GM19438 (cell line): ENCODE measurements around the gene PARN.

Experiments
- ATAC-seq: cut with Tn5 transposase; IDR thresholded peaks from one replicate; pipeline ENCODE4 v1.9.1; 2021; ENCODE audit warnings: low read depth; ENCODE audit not compliant: unreplicated experiment

The PARN gene

GRCh38 chr16:14483819-14484385 lies 146.2 kb downstream of the PARN start:
- ATAC-seq, result no peak

- no peak for ATAC-seq
These were observed 153.9 kb downstream of the PARN start for GRCh38 chr16:14476183-14476582.

- no peak for ATAC-seq
These were observed 154.5 kb downstream of the PARN start for GRCh38 chr16:14475370-14476139.

GRCh38 chr16:14473488-14473887 lies 156.6 kb downstream of the PARN start:
- ATAC-seq, result no peak

GRCh38 chr16:14472357-14472756 lies 157.7 kb downstream of the PARN start:
- no peak for ATAC-seq

- no peak for ATAC-seq
These were observed 159.3 kb downstream of the PARN start for GRCh38 chr16:14470788-14471187.

- no peak for ATAC-seq
These were observed 164.3 kb downstream of the PARN start for GRCh38 chr16:14465799-14466198.

GRCh38 chr16:14464796-14465195 lies 165.3 kb downstream of the PARN start:
- ATAC-seq, result no peak

GRCh38 chr16:14464192-14464591 lies 165.9 kb downstream of the PARN start:
- no peak for ATAC-seq

GRCh38 chr16:14462811-14463210 lies 167.2 kb downstream of the PARN start:
- no peak for ATAC-seq

- no peak for ATAC-seq
These were observed 169.3 kb downstream of the PARN start for GRCh38 chr16:14460726-14461125.

- no peak for ATAC-seq
These were observed 171.5 kb downstream of the PARN start for GRCh38 chr16:14458576-14458975.

- ATAC-seq, result no peak
These were observed 173.1 kb downstream of the PARN start for GRCh38 chr16:14456793-14457481.

GRCh38 chr16:14455573-14455972 lies 174.5 kb downstream of the PARN start:
- ATAC-seq, result no peak

- ATAC-seq, result no peak
These were observed 175.7 kb downstream of the PARN start for GRCh38 chr16:14454391-14454790.

- no peak for ATAC-seq
These were observed 178.0 kb downstream of the PARN start for GRCh38 chr16:14452066-14452465.

- no peak for ATAC-seq
These were observed 179.2 kb downstream of the PARN start for GRCh38 chr16:14450846-14451245.

GRCh38 chr16:14449790-14450480 lies 180.1 kb downstream of the PARN start:
- ATAC-seq, result no peak

GRCh38 chr16:14449334-14449733 lies 180.7 kb downstream of the PARN start:
- no peak for ATAC-seq

- no peak for ATAC-seq
These were observed 181.2 kb downstream of the PARN start for GRCh38 chr16:14448879-14449278.

GRCh38 chr16:14447783-14448182 lies 182.3 kb downstream of the PARN start:
- no peak for ATAC-seq
